Muscle of back (tissue), 11 donors: ENCODE data around the gene OCLN. TPM values are rescaled to one million over a fixed set of nuclear protein-coding genes. Genes with fewer than 3 reads are reported as not detected.
A peak's percentile ranks its signal among the peaks of the same experiment; 100 is the strongest.
"Not testable (repeated sequence)": the region's sequence is repeated elsewhere in the genome, so short reads cannot be mapped to it uniquely, and the experiment has no call there.

Experiments
- DNase-seq, 3 donors: peaks; one replicate each; pipeline versions ENCODE4 v3.0.0 to v3.0.0-alpha.2; 2013
- polyA plus RNA-seq, 10 donors: library from polyadenylated mRNA; unstranded; fragments of 120-200 nt; gene quantifications; one replicate each; pipeline ENCODE4 v1.2.1, GENCODE V29; 2013; ENCODE audit not compliant: insufficient read length in 10 of 10

The OCLN gene
- polyA plus RNA-seq, 10 donors, result 0.81 to 5.2 (median 2.1) TPM

- no peak for DNase-seq
Measured at GRCh38 chr5:69528035-69528434, 35.4 kb downstream of the OCLN start.

DNA sequence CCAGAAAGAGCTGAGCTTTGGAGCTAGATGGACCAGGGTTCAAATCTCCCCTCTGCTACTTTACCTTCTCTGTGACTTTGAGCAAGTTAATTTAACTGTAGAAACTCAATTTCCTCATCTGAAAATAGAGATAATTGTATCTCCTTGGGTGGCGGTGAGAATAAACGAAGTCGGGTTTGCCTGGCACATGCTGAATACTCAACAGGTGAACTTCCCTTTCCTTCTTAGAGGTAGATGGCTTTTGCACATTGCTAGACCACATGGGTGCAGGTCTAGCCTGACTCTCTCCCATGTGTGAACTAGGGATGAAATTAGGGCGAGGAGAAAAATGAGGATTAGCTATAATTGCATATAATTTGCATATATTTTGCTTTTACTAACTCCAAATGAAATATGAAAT lies 36.0 kb downstream of the OCLN start:
- DNase-seq, result no peak

DNA sequence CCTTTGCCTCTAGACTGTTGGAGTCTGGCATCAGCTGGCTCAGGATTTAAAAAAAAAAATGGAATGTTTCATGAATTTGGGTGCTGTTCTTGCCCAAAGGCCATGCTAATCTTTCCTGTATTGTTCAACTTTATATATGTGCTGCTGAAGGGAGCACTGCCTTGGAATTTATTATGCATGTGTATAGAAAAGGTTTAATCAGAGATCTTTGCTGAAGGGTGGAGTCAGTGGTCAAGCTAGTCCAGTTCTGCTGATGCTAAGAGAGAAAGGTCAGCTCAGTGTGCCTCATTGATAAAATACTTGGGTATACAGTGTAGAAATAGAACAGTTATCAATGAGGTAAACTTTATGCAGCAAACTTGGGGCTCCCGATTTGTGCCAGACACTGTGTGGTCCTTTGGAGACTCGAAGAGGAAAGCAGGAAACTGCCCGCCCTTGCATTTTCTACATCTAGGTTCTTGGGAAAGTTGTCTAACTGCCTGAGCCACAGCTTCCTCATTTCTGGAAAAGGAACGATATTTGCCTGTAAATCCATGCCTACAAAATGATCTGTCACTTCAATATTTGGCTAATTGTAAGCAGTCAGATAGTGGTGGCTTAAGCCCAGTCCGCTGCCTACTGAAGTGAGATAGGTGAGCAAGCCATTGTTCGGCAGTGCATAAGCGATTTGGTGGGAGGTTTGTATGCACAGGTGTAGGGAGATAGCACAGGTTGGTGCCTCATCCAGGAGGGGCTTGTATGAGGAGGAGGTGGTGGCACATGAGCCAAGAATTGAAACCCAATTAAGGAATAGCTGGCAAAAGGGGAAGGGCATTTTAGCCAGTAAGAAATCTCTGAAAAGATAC lies 38.2 kb downstream of the OCLN start:
- no peak for DNase-seq

DNA sequence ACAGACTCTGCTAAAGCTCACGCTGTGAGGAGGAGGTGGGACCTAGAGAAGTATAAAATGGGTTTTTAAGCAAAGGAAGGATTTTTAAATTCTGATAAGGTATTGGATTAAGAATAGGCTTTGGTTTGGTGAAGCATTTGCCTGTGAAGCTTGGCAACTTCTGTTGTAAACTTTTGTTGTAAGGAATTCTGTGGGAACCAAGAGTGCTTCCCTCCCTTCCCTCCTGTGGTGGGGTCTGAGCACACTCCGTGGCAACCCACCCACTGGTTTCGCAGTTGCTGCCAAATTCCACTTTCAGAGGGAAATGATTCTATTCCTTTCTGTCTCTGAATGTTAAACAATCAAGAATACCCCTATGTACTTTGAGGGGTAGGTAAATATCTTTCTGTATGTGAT lies 38.8 kb downstream of the OCLN start:
- DNase-seq, result no peak

DNA sequence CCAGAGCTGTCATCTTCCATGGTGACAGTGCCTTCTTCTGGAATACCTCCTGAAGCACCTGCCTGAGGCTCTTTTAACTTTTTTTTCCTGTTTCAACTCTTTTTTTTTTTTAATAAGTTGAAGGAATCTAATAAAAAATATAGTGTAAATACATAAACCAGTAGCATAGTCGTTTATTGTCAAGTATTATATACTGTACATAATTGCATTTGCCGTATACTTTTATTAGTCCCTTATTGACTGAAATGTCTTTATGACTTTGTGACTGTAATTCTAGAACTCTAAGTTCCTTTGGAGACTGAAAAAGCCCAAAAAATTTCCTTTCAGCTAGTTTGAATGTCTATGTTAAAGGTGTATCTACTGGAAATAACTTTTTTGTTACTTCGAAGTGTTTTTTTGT lies 45.3 kb downstream of the OCLN start:
- DNase-seq, result not testable (repeated sequence)

- DNase-seq, result not testable (repeated sequence)
Measured at GRCh38 chr5:69538735-69539134, 46.1 kb downstream of the OCLN start.

DNA sequence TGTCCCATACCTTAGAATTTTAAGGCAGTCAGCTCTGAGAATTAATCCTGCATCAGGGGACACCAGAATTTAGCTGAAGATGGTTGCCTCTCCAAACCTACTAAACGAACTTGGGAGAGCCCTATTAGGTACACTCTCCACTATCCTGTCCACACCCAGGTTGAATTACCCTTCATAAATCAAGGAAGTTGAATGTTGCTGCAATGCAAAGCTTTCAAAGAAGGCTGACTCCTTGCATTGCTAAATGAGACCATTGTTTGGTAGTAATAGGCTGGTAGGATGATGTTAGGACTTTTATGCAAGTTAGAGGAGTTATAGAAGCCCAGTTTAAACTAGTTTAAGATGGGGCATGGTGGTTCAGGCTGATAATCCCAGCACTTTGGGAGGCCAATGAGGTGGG lies 48.8 kb downstream of the OCLN start:
- not testable (repeated sequence) for DNase-seq

GRCh38 chr5:69542838-69543618 lies 50.4 kb downstream of the OCLN start:
- not testable (repeated sequence) for DNase-seq

GRCh38 chr5:69544602-69545001 lies 52.0 kb downstream of the OCLN start:
- not testable (repeated sequence) for DNase-seq

- peak; percentile 37 to 78 (median 53) for DNase-seq
Measured at GRCh38 chr5:69559908-69560330, 67.3 kb downstream of the OCLN start, which contains the start of gene GTF2H2C. TSS of gene GTF2H2C (plus strand) at chr5:69560191. CDS start at chr5:69565133, 4,942 bp downstream.

GRCh38 chr5:69560587-69561431 lies 68.2 kb downstream of the OCLN start:
- DNase-seq, result peak in 1 of 3 donors; percentile 0

DNA sequence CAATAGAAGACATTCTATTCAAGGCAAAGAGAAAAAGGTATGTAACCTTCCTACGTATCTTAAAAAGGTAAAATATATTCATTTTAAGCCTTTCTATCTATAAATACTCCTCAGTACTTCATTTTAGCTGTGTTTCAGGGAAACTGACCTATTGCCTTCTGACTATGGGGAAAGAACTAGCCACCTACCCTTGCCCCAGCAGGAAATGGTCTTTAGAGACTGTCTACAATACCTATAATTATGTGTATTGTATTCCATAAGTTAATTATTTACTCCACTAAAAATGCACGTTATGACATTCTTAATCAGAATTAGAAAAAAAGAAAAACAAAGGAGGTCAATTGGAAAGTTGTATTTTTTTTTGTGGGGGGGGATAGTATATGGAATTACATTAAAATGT lies 73.6 kb downstream of the OCLN start:
- not testable (repeated sequence) for DNase-seq

GRCh38 chr5:69568072-69568471 lies 75.5 kb downstream of the OCLN start:
- DNase-seq, result not testable (repeated sequence)

DNA sequence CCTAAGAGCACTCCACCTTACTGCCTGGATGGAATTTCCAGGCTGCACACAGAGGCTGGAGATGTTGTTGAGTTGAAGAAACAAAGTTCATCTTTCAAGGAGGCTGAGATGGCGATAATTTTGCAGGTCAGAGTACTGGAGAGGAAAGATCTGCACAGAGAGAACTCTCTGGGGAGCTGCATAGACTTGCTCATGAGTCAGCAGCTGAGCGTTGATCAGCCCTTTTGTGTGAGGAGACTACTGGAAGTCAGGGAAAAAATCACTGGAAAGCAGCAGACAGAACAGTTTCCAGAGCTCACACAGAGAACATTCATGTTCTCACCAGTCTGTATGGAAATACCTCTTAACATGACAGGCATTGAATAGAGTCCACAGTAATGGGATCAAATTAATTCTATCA lies 90.8 kb downstream of the OCLN start:
- not testable (repeated sequence) for DNase-seq

- DNase-seq, result not testable (repeated sequence)
Measured at GRCh38 chr5:69596114-69596840, 103.7 kb downstream of the OCLN start.

GRCh38 chr5:69601947-69602346 lies 109.4 kb downstream of the OCLN start:
- DNase-seq, result not testable (repeated sequence)

DNA sequence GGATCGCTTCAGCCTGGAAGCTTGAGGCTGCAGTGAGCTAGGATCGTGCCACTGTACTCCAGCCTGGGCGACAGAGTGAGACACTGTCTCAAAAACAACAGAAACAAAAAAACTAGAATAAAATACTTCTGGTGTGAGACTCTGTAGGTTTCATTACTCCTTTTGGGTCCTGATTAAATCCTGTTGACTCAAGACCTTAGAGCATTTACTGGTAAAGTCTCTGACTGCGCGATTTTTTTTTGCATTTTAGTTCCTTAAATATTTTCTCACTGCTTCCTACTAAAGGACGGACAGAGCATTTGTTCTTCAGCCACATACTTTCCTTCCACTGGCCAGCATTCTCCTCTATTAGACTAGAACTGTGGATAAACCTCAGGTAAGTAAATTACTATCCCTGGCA lies 114.2 kb downstream of the OCLN start:
- DNase-seq, result not testable (repeated sequence)
